GM20000 (cell line): ENCODE data around the gene KLK2.

Experiments
- DNase-seq: peaks from one replicate; pipeline ENCODE4 v3.0.0; 2012; ENCODE audit warnings: low spot score
- TF ChIP-seq, protein P1 (sequence below): IDR thresholded peaks from 2 replicates; pipeline ENCODE4 v1.5.1; 2012; ENCODE audit warnings: mild to moderate bottlenecking, control low read depth; ENCODE audit errors: extremely low read depth, missing control alignments

KLK2 gene

DNA sequence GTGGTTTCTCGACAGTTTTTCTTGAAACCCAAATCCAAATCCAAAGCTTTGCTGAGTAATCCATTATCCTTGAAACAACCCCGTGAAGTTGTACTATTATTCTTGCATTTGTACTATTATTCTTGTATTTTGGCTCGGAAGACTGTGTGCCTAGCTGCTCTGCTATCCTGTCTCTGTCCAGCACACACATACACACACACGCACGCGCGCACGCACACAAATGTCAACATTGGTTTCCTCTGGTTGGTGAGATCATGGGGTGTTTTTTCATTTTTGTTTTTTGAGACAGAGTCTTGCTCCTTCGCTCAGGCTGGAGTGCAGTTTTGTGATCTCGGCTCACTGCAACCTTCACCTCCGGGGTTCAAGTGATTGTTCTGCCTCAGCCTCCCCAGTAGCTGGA lies 52.9 kb downstream of the KLK2 start:
- DNase-seq = no peak
- TF ChIP-seq, protein P1, sequence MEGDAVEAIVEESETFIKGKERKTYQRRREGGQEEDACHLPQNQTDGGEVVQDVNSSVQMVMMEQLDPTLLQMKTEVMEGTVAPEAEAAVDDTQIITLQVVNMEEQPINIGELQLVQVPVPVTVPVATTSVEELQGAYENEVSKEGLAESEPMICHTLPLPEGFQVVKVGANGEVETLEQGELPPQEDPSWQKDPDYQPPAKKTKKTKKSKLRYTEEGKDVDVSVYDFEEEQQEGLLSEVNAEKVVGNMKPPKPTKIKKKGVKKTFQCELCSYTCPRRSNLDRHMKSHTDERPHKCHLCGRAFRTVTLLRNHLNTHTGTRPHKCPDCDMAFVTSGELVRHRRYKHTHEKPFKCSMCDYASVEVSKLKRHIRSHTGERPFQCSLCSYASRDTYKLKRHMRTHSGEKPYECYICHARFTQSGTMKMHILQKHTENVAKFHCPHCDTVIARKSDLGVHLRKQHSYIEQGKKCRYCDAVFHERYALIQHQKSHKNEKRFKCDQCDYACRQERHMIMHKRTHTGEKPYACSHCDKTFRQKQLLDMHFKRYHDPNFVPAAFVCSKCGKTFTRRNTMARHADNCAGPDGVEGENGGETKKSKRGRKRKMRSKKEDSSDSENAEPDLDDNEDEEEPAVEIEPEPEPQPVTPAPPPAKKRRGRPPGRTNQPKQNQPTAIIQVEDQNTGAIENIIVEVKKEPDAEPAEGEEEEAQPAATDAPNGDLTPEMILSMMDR = no peak

DNA sequence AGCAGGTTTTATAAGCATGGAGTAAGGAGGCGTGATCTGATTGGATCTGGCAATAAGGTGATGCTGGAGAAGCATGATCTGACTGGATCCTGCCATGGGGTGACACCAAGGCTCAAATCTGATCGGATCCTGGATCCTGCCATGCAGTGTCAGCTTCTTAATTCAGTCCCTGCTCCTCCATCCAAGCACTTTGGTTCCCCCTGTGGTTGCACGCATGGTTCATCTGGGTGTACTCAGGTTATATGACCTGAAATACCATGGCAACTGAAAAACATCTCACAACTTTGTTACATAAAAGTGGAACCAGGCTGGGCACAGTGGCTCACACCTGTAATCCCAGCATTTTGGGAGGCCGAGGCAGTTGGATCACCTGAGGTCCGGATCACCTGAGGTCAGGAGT lies 55.6 kb downstream of the KLK2 start:
- DNase-seq = no peak
- TF ChIP-seq, protein P1 = no peak
